GM23338 (cell line): ENCODE data around the gene ZDHHC20. TPM values are rescaled to one million over a fixed set of nuclear protein-coding genes. Genes with fewer than 3 reads are reported as not detected.

Experiments used
- ATAC-seq: fragments of 200-7000 bp; cut with Tn5 transposase; 3 replicates; pipeline ENCODE4 v1.9.1; 2020
- DNase-seq: peaks from one replicate; pipeline ENCODE4 v3.0.0-alpha.2; 2015; ENCODE audit warnings: low spot score
- H2AFZ ChIP-seq: fragments of 200-600 bp; sonication (generic); 2 replicates; pipeline ENCODE4 v1.8.0; 2016; ENCODE audit warnings: antibody characterized with exemption, mild to moderate bottlenecking, moderate library complexity
- H3F3A ChIP-seq: fragments of 200-600 bp; sonication (generic); replicated peaks from 2 replicates; pipeline ENCODE4 v1.8.0; 2017; ENCODE audit warnings: antibody characterized with exemption, mixed run types, low read depth
- H3K27ac ChIP-seq: fragments of 200-600 bp; sonication (generic); 2 replicates; pipeline ENCODE4 v1.6.1; 2016; ENCODE audit warnings: low read depth
- H3K27me3 ChIP-seq: fragments of 200-600 bp; sonication (generic); 2 replicates; pipeline ENCODE4 v1.8.0; 2016; ENCODE audit warnings: mild to moderate bottlenecking, mixed run types, moderate library complexity; ENCODE audit not compliant: insufficient read depth
- H3K36me3 ChIP-seq: fragments of 200-600 bp; sonication (generic); 2 replicates; pipeline ENCODE4 v1.8.0; 2016; ENCODE audit warnings: mild to moderate bottlenecking; ENCODE audit not compliant: insufficient read depth
- H3K4me1 ChIP-seq: fragments of 200-600 bp; sonication (generic); 2 replicates; pipeline ENCODE4 v1.8.0; 2016; ENCODE audit warnings: mild to moderate bottlenecking, moderate library complexity; ENCODE audit not compliant: insufficient read depth
- H3K4me2 ChIP-seq: fragments of 200-600 bp; sonication (generic); 2 replicates; pipeline ENCODE4 v1.7.1; 2017; ENCODE audit warnings: mixed run types
- H3K4me3 ChIP-seq: fragments of 200-600 bp; sonication (generic); 2 replicates; pipeline ENCODE4 v1.6.1; 2016; ENCODE audit warnings: mixed run types
- H3K79me2 ChIP-seq: fragments of 200-600 bp; sonication (generic); replicated peaks from 2 replicates; pipeline ENCODE4 v1.8.0; 2017; ENCODE audit warnings: mild to moderate bottlenecking; ENCODE audit not compliant: insufficient read depth
- H3K9me2 ChIP-seq: fragments of 200-600 bp; sonication (generic); 2 replicates; pipeline ENCODE4 v1.8.0; 2017; ENCODE audit not compliant: insufficient read depth
- H4K20me1 ChIP-seq: fragments of 200-600 bp; sonication (generic); replicated peaks from 2 replicates; pipeline ENCODE4 v1.8.0; 2017; ENCODE audit warnings: mild to moderate bottlenecking; ENCODE audit not compliant: insufficient read depth
- H3K27ac Mint-ChIP-seq: 2 replicates; pipeline ENCODE4 v1.8.0; 2020; ENCODE audit warnings: inconsistent platforms, mild to moderate bottlenecking, moderate library complexity, mixed read lengths
- H3K27me3 Mint-ChIP-seq: 3 replicates; pipeline ENCODE4 v1.8.0; 2022; ENCODE audit warnings: low read depth, mild to moderate bottlenecking, moderate library complexity, mixed read lengths, inconsistent platforms; ENCODE audit not compliant: insufficient read depth, poor library complexity
- H3K36me3 Mint-ChIP-seq: 3 replicates; pipeline ENCODE4 v1.8.0; 2021; ENCODE audit warnings: low read depth, mild to moderate bottlenecking, inconsistent platforms, moderate library complexity, mixed read lengths
- H3K4me1 Mint-ChIP-seq: 3 replicates; pipeline ENCODE4 v1.8.0; 2020; ENCODE audit warnings: mild to moderate bottlenecking, inconsistent platforms, mixed read lengths
- H3K4me3 Mint-ChIP-seq: 3 replicates; pipeline ENCODE4 v1.8.0; 2021; ENCODE audit warnings: moderate library complexity, mild to moderate bottlenecking, inconsistent platforms, mixed read lengths
- H3K9me3 Mint-ChIP-seq: 3 replicates; pipeline ENCODE4 v1.8.0; 2020; ENCODE audit warnings: moderate library complexity, mild to moderate bottlenecking, inconsistent platforms, mixed read lengths
- CREB1 ChIP-seq: fragments of 250-450 bp; sonication (Bioruptor Pico); IDR thresholded peaks from 2 replicates; pipeline ENCODE4 v1.5.0; 2020; ENCODE audit warnings: low read depth, mild to moderate bottlenecking, moderate library complexity
- EZH2 ChIP-seq: fragments of 200-600 bp; sonication (generic); IDR thresholded peaks from one replicate; pipeline ENCODE4 v1.8.0; 2017; ENCODE audit warnings: antibody characterized with exemption, mild to moderate bottlenecking, low read depth; ENCODE audit not compliant: unreplicated experiment
- EZH2phosphoT487 ChIP-seq: fragments of 200-600 bp; sonication (generic); IDR thresholded peaks from one replicate; pipeline ENCODE4 v1.8.1; 2018; ENCODE audit warnings: antibody characterized with exemption; ENCODE audit not compliant: unreplicated experiment
- JUNB ChIP-seq: IDR thresholded peaks from one replicate; pipeline ENCODE4 v1.6.1; 2016; ENCODE audit warnings: antibody characterized with exemption; ENCODE audit not compliant: unreplicated experiment
- NANOG ChIP-seq: IDR thresholded peaks from 2 replicates; pipeline ENCODE4 v1.6.1; 2016; ENCODE audit warnings: antibody characterized with exemption, borderline replicate concordance
- STAT1 ChIP-seq: IDR thresholded peaks from one replicate; pipeline ENCODE4 v1.6.1; 2016; ENCODE audit warnings: antibody characterized with exemption; ENCODE audit not compliant: unreplicated experiment
- ZNF114 ChIP-seq: fragments of 250-450 bp; sonication (Bioruptor Pico); IDR thresholded peaks from 2 replicates; pipeline ENCODE4 v1.5.0; 2020; ENCODE audit warnings: mild to moderate bottlenecking, moderate library complexity
- ZNF331 ChIP-seq: fragments of 250-450 bp; sonication (Bioruptor Pico); IDR thresholded peaks from 2 replicates; pipeline ENCODE4 v1.5.0; 2020; ENCODE audit warnings: low read depth, mild to moderate bottlenecking, moderate library complexity
- polyA plus RNA-seq: library from polyadenylated mRNA; unstranded; fragments of >200 nt; fragmentation: Nextera tagmentation; extraction: Ambion mirVana; gene quantifications from 2 replicates; pipeline ENCODE4 v1.2.1, GENCODE V29; 2016
- total RNA-seq: library from RNA; depleted of rRNA; stranded (reverse); fragments of >200 nt; shearing (Covaris generic); gene quantifications from 2 replicates; pipeline ENCODE4 v1.2.3, GENCODE V29; 2014
- TF ChIP-seq, protein P1 (sequence below), 2 experiments: fragments of 200-600 bp in 1 of 2; sonication (generic) in 1 of 2; conservative IDR thresholded peaks; 2 replicates each; pipeline versions ENCODE4 v1.5.1 to v1.6.1; 2016 to 2017; ENCODE audit warnings: antibody characterized with exemption in 2 of 2, low read depth in 2 of 2, mild to moderate bottlenecking in 2 of 2, moderate library complexity in 1 of 2
- TF ChIP-seq, protein P2 (sequence below): fragments of 250-450 bp; sonication (Bioruptor Pico); IDR thresholded peaks from 2 replicates; pipeline ENCODE4 v1.5.0; 2020; ENCODE audit warnings: mild to moderate bottlenecking, moderate library complexity
- TF ChIP-seq, protein P3 (sequence below): IDR thresholded peaks from 2 replicates; pipeline ENCODE4 v1.6.1; 2016; ENCODE audit warnings: antibody characterized with exemption
- TF ChIP-seq, protein P4 (sequence below): IDR thresholded peaks from one replicate; pipeline ENCODE4 v1.6.1; 2018; ENCODE audit warnings: antibody characterized with exemption; ENCODE audit not compliant: unreplicated experiment

The ZDHHC20 gene
- total and polyA plus RNA-seq, 2 experiments from 2014 or later, result 37.7 to 119 TPM

DNA sequence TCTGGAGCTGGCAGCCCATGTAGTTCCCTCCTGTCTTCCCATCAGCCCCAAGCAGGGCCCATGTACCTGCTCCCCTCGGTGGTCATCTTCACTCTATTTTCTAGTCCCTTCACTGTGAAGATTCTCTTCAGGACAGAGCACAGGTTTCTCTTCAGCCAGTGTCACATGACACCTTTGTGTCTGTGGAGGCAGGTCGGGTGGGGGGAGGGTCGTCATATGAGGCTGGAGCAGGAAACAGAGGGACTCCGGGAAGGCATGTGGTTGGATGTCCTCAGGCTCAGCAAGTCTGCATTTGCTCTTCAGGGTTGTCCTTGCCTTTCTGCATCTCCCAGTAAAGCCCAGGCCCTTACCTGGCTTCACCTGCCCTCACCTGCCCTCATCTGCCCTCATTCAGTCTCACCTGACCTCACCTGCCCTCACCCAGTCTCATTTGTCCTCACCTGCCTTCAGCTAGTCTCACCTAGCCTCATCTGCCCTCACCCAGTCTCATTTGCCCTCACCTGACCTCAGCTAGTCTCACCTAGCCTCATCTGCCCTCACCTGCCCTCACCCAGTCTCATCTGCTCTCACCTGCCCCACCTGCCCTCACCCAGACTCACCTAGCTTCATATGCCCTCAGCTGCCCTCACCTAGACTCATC lies 120.3 kb downstream of the ZDHHC20 start:
- DNase-seq (peak; percentile 63), ATAC-seq (peak; percentile 38)
- Mint-ChIP-seq H3K36me3 (no peaks in the 10 kb centered on the region), H3K27me3 (peaks cover 15% of the 10 kb centered on the region), H3K9me3 (0 out of 3 replicates have a peak, but pooled peaks cover 4% of the 10 kb centered on the region), H3K4me3 (no peak overlapping the region; the same call in 2 of the 3 replicates), H3K27ac (peak overlapping the region; percentile 16; the same call in 1 of the 2 replicates), H3K4me1 (peaks cover 39% of the 10 kb centered on the region)
- Histone ChIP-seq H2AFZ (no peak overlapping the region), H4K20me1 (no peaks in the 10 kb centered on the region), H3K4me2 (peak overlapping the region; percentile 67), H3K4me3 (0 out of 2 replicates have a peak overlapping the region, but pooled peaks have one; percentile 13), H3K79me2 (no peaks in the 10 kb centered on the region), H3K4me1 (peaks cover 7% of the 10 kb centered on the region; the same call in 1 of the 2 replicates), H3K9me2 (no peaks in the 10 kb centered on the region), H3K27me3 (no peaks in the 10 kb centered on the region), H3K27ac (no peak overlapping the region), H3K36me3 (no peaks in the 10 kb centered on the region), H3F3A (no peaks in the 10 kb centered on the region)
- TF ChIP-seq CREB1 (CRISPR knock-in tag), result no peak
- no peak for TF ChIP-seq ZNF114
- no peak for TF ChIP-seq STAT1
- TF ChIP-seq, protein P1, sequence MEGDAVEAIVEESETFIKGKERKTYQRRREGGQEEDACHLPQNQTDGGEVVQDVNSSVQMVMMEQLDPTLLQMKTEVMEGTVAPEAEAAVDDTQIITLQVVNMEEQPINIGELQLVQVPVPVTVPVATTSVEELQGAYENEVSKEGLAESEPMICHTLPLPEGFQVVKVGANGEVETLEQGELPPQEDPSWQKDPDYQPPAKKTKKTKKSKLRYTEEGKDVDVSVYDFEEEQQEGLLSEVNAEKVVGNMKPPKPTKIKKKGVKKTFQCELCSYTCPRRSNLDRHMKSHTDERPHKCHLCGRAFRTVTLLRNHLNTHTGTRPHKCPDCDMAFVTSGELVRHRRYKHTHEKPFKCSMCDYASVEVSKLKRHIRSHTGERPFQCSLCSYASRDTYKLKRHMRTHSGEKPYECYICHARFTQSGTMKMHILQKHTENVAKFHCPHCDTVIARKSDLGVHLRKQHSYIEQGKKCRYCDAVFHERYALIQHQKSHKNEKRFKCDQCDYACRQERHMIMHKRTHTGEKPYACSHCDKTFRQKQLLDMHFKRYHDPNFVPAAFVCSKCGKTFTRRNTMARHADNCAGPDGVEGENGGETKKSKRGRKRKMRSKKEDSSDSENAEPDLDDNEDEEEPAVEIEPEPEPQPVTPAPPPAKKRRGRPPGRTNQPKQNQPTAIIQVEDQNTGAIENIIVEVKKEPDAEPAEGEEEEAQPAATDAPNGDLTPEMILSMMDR (conservative IDR thresholded peaks at IDR 0.05; ENCODE audit: low read depth in 2 of 2), result no peak
- TF ChIP-seq NANOG, result no peak
- TF ChIP-seq, protein P2, sequence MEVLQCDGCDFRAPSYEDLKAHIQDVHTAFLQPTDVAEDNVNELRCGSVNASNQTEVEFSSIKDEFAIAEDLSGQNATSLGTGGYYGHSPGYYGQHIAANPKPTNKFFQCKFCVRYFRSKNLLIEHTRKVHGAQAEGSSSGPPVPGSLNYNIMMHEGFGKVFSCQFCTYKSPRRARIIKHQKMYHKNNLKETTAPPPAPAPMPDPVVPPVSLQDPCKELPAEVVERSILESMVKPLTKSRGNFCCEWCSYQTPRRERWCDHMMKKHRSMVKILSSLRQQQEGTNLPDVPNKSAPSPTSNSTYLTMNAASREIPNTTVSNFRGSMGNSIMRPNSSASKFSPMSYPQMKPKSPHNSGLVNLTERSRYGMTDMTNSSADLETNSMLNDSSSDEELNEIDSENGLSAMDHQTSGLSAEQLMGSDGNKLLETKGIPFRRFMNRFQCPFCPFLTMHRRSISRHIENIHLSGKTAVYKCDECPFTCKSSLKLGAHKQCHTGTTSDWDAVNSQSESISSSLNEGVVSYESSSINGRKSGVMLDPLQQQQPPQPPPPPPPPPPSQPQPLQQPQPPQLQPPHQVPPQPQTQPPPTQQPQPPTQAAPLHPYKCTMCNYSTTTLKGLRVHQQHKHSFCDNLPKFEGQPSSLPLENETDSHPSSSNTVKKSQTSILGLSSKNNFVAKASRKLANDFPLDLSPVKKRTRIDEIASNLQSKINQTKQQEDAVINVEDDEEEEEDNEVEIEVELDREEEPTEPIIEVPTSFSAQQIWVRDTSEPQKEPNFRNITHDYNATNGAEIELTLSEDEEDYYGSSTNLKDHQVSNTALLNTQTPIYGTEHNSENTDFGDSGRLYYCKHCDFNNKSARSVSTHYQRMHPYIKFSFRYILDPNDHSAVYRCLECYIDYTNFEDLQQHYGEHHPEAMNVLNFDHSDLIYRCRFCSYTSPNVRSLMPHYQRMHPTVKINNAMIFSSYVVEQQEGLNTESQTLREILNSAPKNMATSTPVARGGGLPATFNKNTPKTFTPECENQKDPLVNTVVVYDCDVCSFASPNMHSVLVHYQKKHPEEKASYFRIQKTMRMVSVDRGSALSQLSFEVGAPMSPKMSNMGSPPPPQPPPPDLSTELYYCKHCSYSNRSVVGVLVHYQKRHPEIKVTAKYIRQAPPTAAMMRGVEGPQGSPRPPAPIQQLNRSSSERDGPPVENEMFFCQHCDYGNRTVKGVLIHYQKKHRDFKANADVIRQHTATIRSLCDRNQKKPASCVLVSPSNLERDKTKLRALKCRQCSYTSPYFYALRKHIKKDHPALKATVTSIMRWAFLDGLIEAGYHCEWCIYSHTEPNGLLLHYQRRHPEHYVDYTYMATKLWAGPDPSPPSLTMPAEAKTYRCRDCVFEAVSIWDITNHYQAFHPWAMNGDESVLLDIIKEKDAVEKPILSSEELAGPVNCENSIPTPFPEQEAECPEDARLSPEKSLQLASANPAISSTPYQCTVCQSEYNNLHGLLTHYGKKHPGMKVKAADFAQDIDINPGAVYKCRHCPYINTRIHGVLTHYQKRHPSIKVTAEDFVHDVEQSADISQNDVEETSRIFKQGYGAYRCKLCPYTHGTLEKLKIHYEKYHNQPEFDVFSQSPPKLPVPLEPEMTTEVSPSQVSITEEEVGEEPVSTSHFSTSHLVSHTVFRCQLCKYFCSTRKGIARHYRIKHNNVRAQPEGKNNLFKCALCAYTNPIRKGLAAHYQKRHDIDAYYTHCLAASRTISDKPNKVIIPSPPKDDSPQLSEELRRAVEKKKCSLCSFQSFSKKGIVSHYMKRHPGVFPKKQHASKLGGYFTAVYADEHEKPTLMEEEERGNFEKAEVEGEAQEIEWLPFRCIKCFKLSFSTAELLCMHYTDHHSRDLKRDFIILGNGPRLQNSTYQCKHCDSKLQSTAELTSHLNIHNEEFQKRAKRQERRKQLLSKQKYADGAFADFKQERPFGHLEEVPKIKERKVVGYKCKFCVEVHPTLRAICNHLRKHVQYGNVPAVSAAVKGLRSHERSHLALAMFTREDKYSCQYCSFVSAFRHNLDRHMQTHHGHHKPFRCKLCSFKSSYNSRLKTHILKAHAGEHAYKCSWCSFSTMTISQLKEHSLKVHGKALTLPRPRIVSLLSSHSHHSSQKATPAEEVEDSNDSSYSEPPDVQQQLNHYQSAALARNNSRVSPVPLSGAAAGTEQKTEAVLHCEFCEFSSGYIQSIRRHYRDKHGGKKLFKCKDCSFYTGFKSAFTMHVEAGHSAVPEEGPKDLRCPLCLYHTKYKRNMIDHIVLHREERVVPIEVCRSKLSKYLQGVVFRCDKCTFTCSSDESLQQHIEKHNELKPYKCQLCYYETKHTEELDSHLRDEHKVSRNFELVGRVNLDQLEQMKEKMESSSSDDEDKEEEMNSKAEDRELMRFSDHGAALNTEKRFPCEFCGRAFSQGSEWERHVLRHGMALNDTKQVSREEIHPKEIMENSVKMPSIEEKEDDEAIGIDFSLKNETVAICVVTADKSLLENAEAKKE, result no peak
- TF ChIP-seq EZH2, result no peak
- TF ChIP-seq JUNB, result no peak
- no peak for TF ChIP-seq ZNF331 (CRISPR knock-in tag)
- TF ChIP-seq, protein P3, sequence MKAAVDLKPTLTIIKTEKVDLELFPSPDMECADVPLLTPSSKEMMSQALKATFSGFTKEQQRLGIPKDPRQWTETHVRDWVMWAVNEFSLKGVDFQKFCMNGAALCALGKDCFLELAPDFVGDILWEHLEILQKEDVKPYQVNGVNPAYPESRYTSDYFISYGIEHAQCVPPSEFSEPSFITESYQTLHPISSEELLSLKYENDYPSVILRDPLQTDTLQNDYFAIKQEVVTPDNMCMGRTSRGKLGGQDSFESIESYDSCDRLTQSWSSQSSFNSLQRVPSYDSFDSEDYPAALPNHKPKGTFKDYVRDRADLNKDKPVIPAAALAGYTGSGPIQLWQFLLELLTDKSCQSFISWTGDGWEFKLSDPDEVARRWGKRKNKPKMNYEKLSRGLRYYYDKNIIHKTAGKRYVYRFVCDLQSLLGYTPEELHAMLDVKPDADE, result no peak
- TF ChIP-seq, protein P4, sequence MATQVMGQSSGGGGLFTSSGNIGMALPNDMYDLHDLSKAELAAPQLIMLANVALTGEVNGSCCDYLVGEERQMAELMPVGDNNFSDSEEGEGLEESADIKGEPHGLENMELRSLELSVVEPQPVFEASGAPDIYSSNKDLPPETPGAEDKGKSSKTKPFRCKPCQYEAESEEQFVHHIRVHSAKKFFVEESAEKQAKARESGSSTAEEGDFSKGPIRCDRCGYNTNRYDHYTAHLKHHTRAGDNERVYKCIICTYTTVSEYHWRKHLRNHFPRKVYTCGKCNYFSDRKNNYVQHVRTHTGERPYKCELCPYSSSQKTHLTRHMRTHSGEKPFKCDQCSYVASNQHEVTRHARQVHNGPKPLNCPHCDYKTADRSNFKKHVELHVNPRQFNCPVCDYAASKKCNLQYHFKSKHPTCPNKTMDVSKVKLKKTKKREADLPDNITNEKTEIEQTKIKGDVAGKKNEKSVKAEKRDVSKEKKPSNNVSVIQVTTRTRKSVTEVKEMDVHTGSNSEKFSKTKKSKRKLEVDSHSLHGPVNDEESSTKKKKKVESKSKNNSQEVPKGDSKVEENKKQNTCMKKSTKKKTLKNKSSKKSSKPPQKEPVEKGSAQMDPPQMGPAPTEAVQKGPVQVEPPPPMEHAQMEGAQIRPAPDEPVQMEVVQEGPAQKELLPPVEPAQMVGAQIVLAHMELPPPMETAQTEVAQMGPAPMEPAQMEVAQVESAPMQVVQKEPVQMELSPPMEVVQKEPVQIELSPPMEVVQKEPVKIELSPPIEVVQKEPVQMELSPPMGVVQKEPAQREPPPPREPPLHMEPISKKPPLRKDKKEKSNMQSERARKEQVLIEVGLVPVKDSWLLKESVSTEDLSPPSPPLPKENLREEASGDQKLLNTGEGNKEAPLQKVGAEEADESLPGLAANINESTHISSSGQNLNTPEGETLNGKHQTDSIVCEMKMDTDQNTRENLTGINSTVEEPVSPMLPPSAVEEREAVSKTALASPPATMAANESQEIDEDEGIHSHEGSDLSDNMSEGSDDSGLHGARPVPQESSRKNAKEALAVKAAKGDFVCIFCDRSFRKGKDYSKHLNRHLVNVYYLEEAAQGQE, result no peak
- no peak for TF ChIP-seq EZH2phosphoT487
